ENCODE results near the gene HOXB1. TPM values are rescaled to one million over a fixed set of nuclear protein-coding genes. Genes with fewer than 3 reads are reported as not detected.

HOXB1 gene
- total RNA-seq, 1 experiment from 2014 or later, result not detected

Small RNA genes within 50 kb of the gene (small RNA-seq; reads per million reads assigned to genes)
- gene RF00019, result not detected

Other genes starting within 250 kb of the HOXB1 start
- 4.3 and 4.7 TPM in 2 replicates for gene SKAP1, start 100.8 kb downstream of the HOXB1 start, total RNA-seq (2014; rRNA removed; shearing (Covaris generic))
- 2.3 and 7.0 TPM in 2 replicates for gene HOXB2, start 14.1 kb upstream of the HOXB1 start, total RNA-seq (2014; rRNA removed; shearing (Covaris generic))
- gene HOXB4, start 47.3 kb upstream of the HOXB1 start, total RNA-seq (2014; rRNA removed; shearing (Covaris generic)), result 14.5 and 15.5 TPM in 2 replicates
- 99.5 and 126 TPM in 2 replicates for gene HOXB3, start 59.2 kb upstream of the HOXB1 start, total RNA-seq (2014; rRNA removed; shearing (Covaris generic))
- gene HOXB5, start 62.8 kb upstream of the HOXB1 start, total RNA-seq (2014; rRNA removed; shearing (Covaris generic)), result 7.5 and 8.2 TPM in 2 replicates
- 160 and 174 TPM in 2 replicates for gene HOXB6, start 74.0 kb upstream of the HOXB1 start, total RNA-seq (2014; rRNA removed; shearing (Covaris generic))
- 37.3 and 39.7 TPM in 2 replicates for gene HOXB7, start 80.0 kb upstream of the HOXB1 start, total RNA-seq (2014; rRNA removed; shearing (Covaris generic))
- 51.0 and 52.7 TPM in 2 replicates for gene HOXB8, start 84.3 kb upstream of the HOXB1 start, total RNA-seq (2014; rRNA removed; shearing (Covaris generic))
- gene HOXB9, start 95.3 kb upstream of the HOXB1 start, total RNA-seq (2014; rRNA removed; shearing (Covaris generic)), result 177 and 188 TPM in 2 replicates
- not detected in 2 replicates for gene PRAC1, start 191.5 kb upstream of the HOXB1 start, total RNA-seq (2014; rRNA removed; shearing (Covaris generic))
- 0.76 TPM in 1 of 2 replicates, not detected in the other for gene PRAC2, start 192.2 kb upstream of the HOXB1 start, total RNA-seq (2014; rRNA removed; shearing (Covaris generic))
- 3.5 and 5.3 TPM in 2 replicates for gene HOXB13, start 197.7 kb upstream of the HOXB1 start, total RNA-seq (2014; rRNA removed; shearing (Covaris generic))

Data from HT-29 (cell line).